Activated T-cell treated with anti-CD3 and anti-CD28 coated beads for 1 hour (primary cell): ENCODE results near the gene PCDHA12.
"Not testable (repeated sequence)": the region's sequence is repeated elsewhere in the genome, so short reads cannot be mapped to it uniquely, and the experiment has no call there.

Experiments
- DNase-seq: peaks from one replicate; pipeline ENCODE4 v3.0.0-alpha.2; 2020; ENCODE audit warnings: low read depth

The PCDHA12 gene

DNA sequence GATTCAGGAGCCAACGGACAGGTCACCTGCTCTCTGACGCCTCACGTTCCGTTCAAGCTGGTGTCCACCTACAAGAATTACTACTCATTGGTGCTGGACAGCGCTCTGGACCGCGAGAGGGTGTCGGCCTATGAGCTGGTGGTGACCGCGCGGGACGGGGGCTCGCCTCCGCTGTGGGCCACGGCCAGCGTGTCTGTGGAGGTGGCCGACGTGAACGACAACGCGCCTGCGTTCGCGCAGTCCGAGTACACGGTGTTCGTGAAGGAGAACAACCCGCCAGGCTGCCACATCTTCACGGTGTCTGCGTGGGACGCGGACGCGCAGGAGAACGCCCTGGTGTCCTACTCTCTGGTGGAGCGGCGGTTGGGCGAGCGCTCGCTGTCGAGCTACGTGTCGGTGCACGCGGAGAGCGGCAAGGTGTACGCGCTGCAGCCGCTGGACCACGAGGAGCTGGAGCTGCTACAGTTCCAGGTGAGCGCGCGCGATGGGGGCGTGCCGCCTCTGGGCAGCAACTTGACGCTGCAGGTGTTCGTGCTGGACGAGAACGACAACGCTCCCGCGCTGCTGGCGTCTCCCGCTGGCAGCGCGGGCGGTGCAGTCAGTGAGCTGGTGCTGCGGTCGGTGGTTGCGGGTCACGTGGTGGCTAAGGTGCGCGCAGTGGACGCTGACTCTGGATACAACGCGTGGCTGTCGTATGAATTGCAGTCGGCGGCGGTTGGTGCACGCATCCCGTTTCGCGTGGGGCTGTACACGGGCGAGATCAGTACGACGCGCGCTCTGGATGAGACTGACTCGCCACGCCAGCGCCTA lies 17.7 kb upstream of the PCDHA12 start:
- no peak for DNase-seq

DNA sequence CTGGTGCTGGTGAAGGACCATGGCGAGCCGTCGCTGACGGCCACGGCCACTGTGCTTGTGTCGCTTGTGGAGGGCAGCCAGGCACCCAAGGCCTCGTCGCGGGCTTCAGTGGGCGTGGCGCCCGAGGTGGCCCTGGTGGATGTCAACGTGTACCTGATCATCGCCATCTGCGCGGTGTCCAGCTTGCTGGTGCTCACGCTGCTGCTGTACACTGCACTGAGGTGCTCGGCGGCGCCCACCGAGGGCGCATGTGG lies 17.2 kb upstream of the PCDHA12 start:
- DNase-seq, result no peak

GRCh38 chr5:140862441-140863295 lies 12.4 kb upstream of the PCDHA12 start:
- no peak for DNase-seq

- DNase-seq, result no peak
Observed at GRCh38 chr5:140868721-140869554, 6.2 kb upstream of the PCDHA12 start, which contains the start of gene PCDHA11. Gene PCDHA11, plus strand, starts transcription at chr5:140868957. Its CDS starts 147 bp downstream, at chr5:140869104.

DNA sequence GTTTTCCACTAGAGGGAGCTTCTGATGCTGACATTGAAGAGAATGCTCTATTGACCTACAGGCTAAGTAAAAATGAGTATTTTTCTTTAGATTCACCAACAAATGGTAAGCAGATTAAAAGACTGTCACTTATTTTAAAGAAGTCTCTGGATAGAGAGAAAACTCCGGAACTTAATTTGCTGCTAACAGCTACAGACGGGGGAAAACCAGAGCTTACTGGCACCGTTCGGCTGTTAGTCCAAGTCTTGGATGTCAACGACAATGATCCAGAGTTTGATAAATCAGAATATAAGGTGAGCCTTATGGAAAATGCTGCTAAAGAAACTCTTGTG lies 5.6 kb upstream of the PCDHA12 start:
- no peak for DNase-seq

GRCh38 chr5:140870221-140871201 lies 4.6 kb upstream of the PCDHA12 start:
- no peak for DNase-seq

DNA sequence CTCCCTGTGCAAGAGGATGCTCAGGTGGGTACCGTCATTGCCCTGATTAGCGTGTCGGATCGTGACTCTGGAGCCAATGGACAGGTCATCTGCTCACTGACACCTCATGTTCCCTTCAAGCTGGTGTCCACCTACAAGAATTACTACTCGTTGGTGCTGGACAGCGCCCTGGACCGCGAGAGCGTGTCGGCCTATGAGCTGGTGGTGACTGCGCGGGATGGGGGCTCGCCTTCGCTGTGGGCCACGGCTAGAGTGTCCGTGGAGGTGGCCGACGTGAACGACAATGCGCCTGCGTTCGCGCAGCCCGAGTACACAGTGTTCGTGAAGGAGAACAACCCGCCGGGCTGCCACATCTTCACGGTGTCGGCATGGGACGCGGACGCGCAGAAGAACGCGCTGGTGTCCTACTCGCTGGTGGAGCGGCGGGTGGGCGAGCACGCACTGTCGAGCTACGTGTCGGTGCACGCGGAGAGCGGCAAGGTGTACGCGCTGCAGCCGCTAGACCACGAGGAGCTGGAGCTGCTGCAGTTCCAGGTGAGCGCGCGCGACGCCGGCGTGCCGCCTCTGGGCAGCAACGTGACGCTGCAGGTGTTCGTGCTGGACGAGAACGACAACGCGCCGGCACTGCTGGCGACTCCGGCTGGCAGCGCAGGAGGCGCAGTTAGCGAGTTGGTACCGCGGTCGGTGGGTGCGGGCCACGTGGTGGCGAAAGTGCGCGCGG lies 1.6 kb downstream of the PCDHA12 start:
- not testable (repeated sequence) for DNase-seq

GRCh38 chr5:140877262-140877581 lies 2.1 kb downstream of the PCDHA12 start:
- DNase-seq, result no peak

GRCh38 chr5:140881889-140882590 lies 6.9 kb downstream of the PCDHA12 start, which contains the start of gene PCDHA13:
Gene PCDHA13, plus strand, starts transcription at chr5:140882124. Its CDS starts 145 bp downstream, at chr5:140882269.
- no peak for DNase-seq

DNA sequence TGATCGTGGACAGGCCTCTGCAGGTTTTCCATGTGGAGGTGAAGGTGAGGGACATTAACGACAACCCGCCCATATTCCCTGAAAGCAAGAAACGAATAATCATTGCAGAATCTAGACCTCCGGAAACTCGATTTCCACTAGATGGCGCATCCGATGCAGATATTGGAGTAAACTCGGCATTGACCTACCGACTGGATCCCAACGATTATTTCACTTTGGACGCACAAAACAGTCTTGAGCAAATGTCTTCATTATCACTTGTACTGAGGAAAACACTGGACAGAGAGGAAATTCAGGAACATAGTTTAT lies 7.4 kb downstream of the PCDHA12 start:
- no peak for DNase-seq

- no peak for DNase-seq
Observed at GRCh38 chr5:140883373-140883772, 8.3 kb downstream of the PCDHA12 start.

GRCh38 chr5:140883927-140884697 lies 9.0 kb downstream of the PCDHA12 start:
- DNase-seq, result no peak

DNA sequence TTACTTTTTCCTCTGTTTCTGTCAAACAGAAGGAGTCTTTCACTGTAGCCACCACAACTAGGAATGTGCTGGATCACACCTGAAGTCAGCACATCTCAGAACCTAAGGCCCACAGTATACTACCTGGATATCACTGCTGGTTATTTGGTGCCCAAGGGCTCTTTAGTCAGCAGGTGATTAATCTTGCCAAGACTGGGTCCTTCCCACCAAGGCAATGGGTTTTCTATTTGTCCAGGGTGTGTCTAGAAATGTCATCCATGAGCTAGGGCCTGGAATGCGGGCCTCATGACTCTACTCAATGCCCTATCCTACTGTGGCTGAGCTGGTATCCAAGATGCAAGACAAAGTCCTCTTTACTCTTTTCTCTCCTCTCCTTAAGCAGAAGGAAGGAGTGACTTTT lies 41.2 kb downstream of the PCDHA12 start:
- no peak for DNase-seq

DNA sequence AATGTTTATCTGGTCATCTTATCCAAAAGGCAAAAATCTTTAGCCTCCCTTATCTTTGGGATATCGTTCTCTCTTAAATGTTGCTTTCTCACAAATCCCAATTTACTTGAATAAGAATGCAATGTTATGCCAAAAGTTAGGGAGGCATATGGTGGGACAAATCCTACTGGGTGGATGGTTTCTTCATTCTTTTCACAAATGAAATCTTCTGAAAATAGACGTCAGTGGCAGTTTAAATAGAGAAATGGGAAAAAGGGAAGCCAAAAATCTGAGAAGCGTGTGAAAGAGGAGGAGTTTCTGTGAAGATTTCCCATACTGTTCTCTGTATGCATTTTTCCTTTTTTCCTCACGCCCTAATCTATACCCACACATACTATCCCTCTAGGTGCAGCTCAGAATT lies 48.5 kb downstream of the PCDHA12 start:
- DNase-seq, result no peak

- no peak for DNase-seq
Observed at GRCh38 chr5:140925806-140926442, 50.8 kb downstream of the PCDHA12 start, which contains the start of gene PCDHAC1. Gene PCDHAC1, plus strand, starts transcription at chr5:140926299. Its CDS starts 594 bp downstream, at chr5:140926893.

GRCh38 chr5:140926443-140927227 lies 51.5 kb downstream of the PCDHA12 start:
- no peak for DNase-seq

- DNase-seq, result no peak
Observed at GRCh38 chr5:140927228-140927573, 52.1 kb downstream of the PCDHA12 start.
